Measurements from ENCODE around the gene WNK2. TPM values are rescaled to one million over a fixed set of nuclear protein-coding genes. Genes with fewer than 3 reads are reported as not detected.

WNK2 gene
- total and polyA plus RNA-seq, 8 donors = 0.93 to 10.4 (median 7.4) TPM

GRCh38 chr9:93185266-93186214 lies 1.6 kb downstream of the WNK2 start:
- ATAC-seq (no peak), DNase-seq (peak in 1 of 4 donors; percentile 69)
- H3K4me3 ChIP-seq = no peak overlapping the region
- peaks cover 3 to 18% of the 10 kb centered on the region in 2 donors for H3K4me1 ChIP-seq
- no peaks in the 10 kb centered on the region for H3K9me3 ChIP-seq
- H3K27me3 ChIP-seq = peaks cover 21 to 72% of the 10 kb centered on the region in 2 donors
- H3K27ac ChIP-seq = no peak overlapping the region
- H3K36me3 ChIP-seq = no peaks in the 10 kb centered on the region
- no peak for TF ChIP-seq CTCF (IDR thresholded peaks at IDR 0.05)
- intact Hi-C loops (cut with DNase I) = no loop called here

- no peaks in the 10 kb centered on the region for H3K36me3 ChIP-seq
- peaks cover 3 to 18% of the 10 kb centered on the region in 2 donors for H3K4me1 ChIP-seq
- H3K4me3 ChIP-seq = no peak overlapping the region
- H3K27ac ChIP-seq = no peak overlapping the region
- intact Hi-C loops (cut with DNase I) = no loop called here
- H3K9me3 ChIP-seq = no peaks in the 10 kb centered on the region
- DNase-seq = peak in 1 of 4 donors; percentile 74
- TF ChIP-seq CTCF (IDR thresholded peaks at IDR 0.05) = no peak
- peaks cover 21 to 64% of the 10 kb centered on the region in 2 donors for H3K27me3 ChIP-seq
- ATAC-seq = no peak
Observed at GRCh38 chr9:93186215-93186945, 2.4 kb downstream of the WNK2 start.

GRCh38 chr9:93187047-93187446 lies 3.1 kb downstream of the WNK2 start:
- Histone ChIP-seq H3K9me3 (no peaks in the 10 kb centered on the region), H3K4me1 (peaks cover 3 to 18% of the 10 kb centered on the region in 2 donors), H3K4me3 (no peak overlapping the region), H3K36me3 (no peaks in the 10 kb centered on the region), H3K27me3 (peaks cover 21 to 58% of the 10 kb centered on the region in 2 donors), H3K27ac (no peak overlapping the region)
- peak in 1 of 4 donors; percentile 47 for DNase-seq
- ATAC-seq = no peak
- no peak for TF ChIP-seq CTCF (IDR thresholded peaks at IDR 0.05)
- intact Hi-C loops (cut with DNase I) = no loop called here

- intact Hi-C loops (cut with DNase I) = no loop called here
- Histone ChIP-seq H3K4me3 (no peak overlapping the region), H3K27ac (no peak overlapping the region), H3K9me3 (no peaks in the 10 kb centered on the region), H3K4me1 (peaks cover 3 to 18% of the 10 kb centered on the region in 2 donors), H3K36me3 (no peaks in the 10 kb centered on the region), H3K27me3 (peaks cover 21 to 53% of the 10 kb centered on the region in 2 donors)
- ATAC-seq (no peak), DNase-seq (peak in 1 of 4 donors; percentile 54)
- no peak for TF ChIP-seq CTCF (IDR thresholded peaks at IDR 0.05)
Observed at GRCh38 chr9:93187574-93187973, 3.6 kb downstream of the WNK2 start.
